SK-N-SH (cell line): ENCODE data around the gene SNRNP200. TPM values are rescaled to one million over a fixed set of nuclear protein-coding genes. Genes with fewer than 3 reads are reported as not detected.

Experiments used
- CTCF ChIA-PET: fragments of 300-600, 350-600 bp; formaldehyde crosslinking; extraction: SDS; loops from one replicate; lab custom pipeline; 2021; lab: Yijun Ruan, JAX
- POLR2A ChIA-PET: fragments of 350-600 bp; sonication (Branson Sonifier 250); formaldehyde crosslinking; extraction: SDS; loops from one replicate; lab custom pipeline; 2020; ENCODE audit warnings: antibody characterized with exemption, inconsistent platforms; lab: Yijun Ruan, JAX
- DNase-seq: peaks from one replicate; pipeline ENCODE4 v3.0.0; 2012
- H2AFZ ChIP-seq: fragments of 200-600 bp; sonication (generic); 2 replicates; pipeline ENCODE4 v1.8.1; 2016; ENCODE audit warnings: antibody characterized with exemption, mild to moderate bottlenecking, low read depth
- H3F3A ChIP-seq: fragments of 200-600 bp; sonication (generic); replicated peaks from 2 replicates; pipeline ENCODE3; 2016; ENCODE audit warnings: antibody characterized with exemption, mild to moderate bottlenecking; ENCODE audit not compliant: insufficient read depth
- H3K27ac ChIP-seq, 2 experiments: fragments of 200-500 bp in 1 of 2; fragments of 200-600 bp in 1 of 2; sonication (Bioruptor generic) in 1 of 2; sonication (generic), shearing (Covaris generic) in 1 of 2; 2 replicates each; pipeline versions ENCODE4 v1.5.1 to v1.6.1; 2014 to 2016; ENCODE audit warnings: low read depth in 2 of 2, inconsistent platforms in 1 of 2, low read length in 1 of 2, mild to moderate bottlenecking in 1 of 2, mixed read lengths in 1 of 2
- H3K27me3 ChIP-seq: fragments of 200-600 bp; sonication (generic), shearing (Covaris generic); 2 replicates; pipeline ENCODE4 v1.6.1; 2016; ENCODE audit warnings: mixed run types; ENCODE audit not compliant: insufficient read depth
- H3K36me3 ChIP-seq, 2 experiments: fragments of 200-500 bp in 1 of 2; fragments of 200-600 bp in 1 of 2; sonication (Bioruptor generic) in 1 of 2; sonication (generic) in 1 of 2; replicated peaks in 1 of 2; 2 replicates each; pipeline versions ENCODE3 to v1.5.1; 2014 to 2016; ENCODE audit warnings: low read length in 1 of 2, mild to moderate bottlenecking in 1 of 2; ENCODE audit not compliant: insufficient read depth in 2 of 2, control insufficient read depth in 1 of 2
- H3K4me1 ChIP-seq, 2 experiments: fragments of 200-500 bp in 1 of 2; fragments of 200-600 bp in 1 of 2; sonication (Bioruptor generic) in 1 of 2; sonication (generic), shearing (Covaris generic) in 1 of 2; 2 replicates each; pipeline versions ENCODE4 v1.5.1 to v1.6.1; 2014 to 2016; ENCODE audit warnings: low read depth in 1 of 2, low read length in 1 of 2, mixed run types in 1 of 2; ENCODE audit not compliant: insufficient read depth in 2 of 2, control insufficient read depth in 1 of 2
- H3K4me2 ChIP-seq: fragments of 200-600 bp; sonication (generic), shearing (Covaris generic); 2 replicates; pipeline ENCODE4 v1.6.1; 2017; ENCODE audit warnings: mixed run types
- H3K4me3 ChIP-seq, 2 experiments: fragments of 200-500 bp in 1 of 2; fragments of 200-600 bp in 1 of 2; sonication (Bioruptor generic) in 1 of 2; sonication (generic), shearing (Covaris generic) in 1 of 2; 2 replicates each; pipeline versions ENCODE4 v1.5.1 to v1.8.1; 2014 to 2016; ENCODE audit warnings: low read depth in 2 of 2, inconsistent platforms in 1 of 2, low read length in 1 of 2, mild to moderate bottlenecking in 1 of 2, mixed read lengths in 1 of 2, moderate library complexity in 1 of 2
- H3K79me2 ChIP-seq: fragments of 200-600 bp; sonication (generic); 2 replicates; pipeline ENCODE4 v1.8.1; 2017; ENCODE audit warnings: mild to moderate bottlenecking; ENCODE audit not compliant: insufficient read depth
- H3K9ac ChIP-seq: fragments of 200-600 bp; sonication (generic); 2 replicates; pipeline ENCODE4 v1.6.1; 2017; ENCODE audit warnings: mixed run types
- H3K9me2 ChIP-seq: fragments of 200-600 bp; sonication (generic); 2 replicates; pipeline ENCODE4 v1.6.1; 2017; ENCODE audit warnings: mixed run types
- H3K9me3 ChIP-seq: fragments of 200-600 bp; sonication (generic); 2 replicates; pipeline ENCODE4 v1.6.1; 2017; ENCODE audit warnings: mixed run types, mild to moderate bottlenecking, moderate library complexity
- H4K20me1 ChIP-seq: fragments of 200-600 bp; sonication (generic); 2 replicates; pipeline ENCODE4 v1.6.1; 2017; ENCODE audit warnings: mild to moderate bottlenecking, mixed run types; ENCODE audit not compliant: insufficient read depth
- ELF1 ChIP-seq: IDR thresholded peaks from 2 replicates; pipeline ENCODE4 v1.4.0; 2012
- EP300 ChIP-seq, 2 experiments: IDR thresholded peaks; 2 replicates each; pipeline versions ENCODE4 v1.4.0 to v1.6.1; 2012; ENCODE audit warnings: borderline replicate concordance in 1 of 2, low read depth in 1 of 2, low read length in 1 of 2
- FOSL2 ChIP-seq: IDR thresholded peaks from 2 replicates; pipeline ENCODE4 v1.4.0; 2012; ENCODE audit warnings: low read depth, mild to moderate bottlenecking, moderate library complexity, borderline replicate concordance
- GATA2 ChIP-seq: sonication (generic); formaldehyde crosslinking; IDR thresholded peaks from 2 replicates; pipeline ENCODE4 v1.5.0; 2020; ENCODE audit warnings: mild to moderate bottlenecking, missing genetic modification reagents
- IRF3 ChIP-seq: fragments of 150-350 bp; IDR thresholded peaks from 2 replicates; pipeline ENCODE4 v1.6.1; 2016; ENCODE audit warnings: mild to moderate bottlenecking, low read depth, low read length
- JUND ChIP-seq: IDR thresholded peaks from 2 replicates; pipeline ENCODE4 v1.4.0; 2012
- POLR2AphosphoS5 ChIP-seq: IDR thresholded peaks from 2 replicates; pipeline ENCODE4 v1.6.1; 2012; ENCODE audit warnings: low read depth, low read length
- RAD21 ChIP-seq: IDR thresholded peaks from 2 replicates; pipeline ENCODE4 v1.6.1; 2012; ENCODE audit warnings: mild to moderate bottlenecking, low read length
- RCOR1 ChIP-seq: fragments of 150-350 bp; IDR thresholded peaks from 2 replicates; pipeline ENCODE4 v1.6.1; 2017; ENCODE audit warnings: antibody characterized with exemption, low read length
- RFX5 ChIP-seq: IDR thresholded peaks from 2 replicates; pipeline ENCODE4 v1.6.1; 2012; ENCODE audit warnings: mild to moderate bottlenecking, improper control_type of control experiment, low read length
- RXRA ChIP-seq: IDR thresholded peaks from 2 replicates; pipeline ENCODE4 v1.4.0; 2012; ENCODE audit warnings: low read depth, mild to moderate bottlenecking, borderline replicate concordance
- SMC3 ChIP-seq: IDR thresholded peaks from 2 replicates; pipeline ENCODE4 v1.6.1; 2012; ENCODE audit warnings: low read depth, low read length, improper control_type of control experiment
- TAF1 ChIP-seq: IDR thresholded peaks from 2 replicates; pipeline ENCODE4 v1.6.1; 2012; ENCODE audit warnings: low read depth, mild to moderate bottlenecking, low read length, moderate library complexity, borderline replicate concordance
- USF1 ChIP-seq: IDR thresholded peaks from 2 replicates; pipeline ENCODE4 v1.4.0; 2012; ENCODE audit warnings: low read depth, borderline replicate concordance
- YY1 ChIP-seq: IDR thresholded peaks from 2 replicates; pipeline ENCODE4 v1.4.0; 2012; ENCODE audit warnings: low read depth, mild to moderate bottlenecking
- WGBS: methylation state at CpG from one replicate; pipeline ENCODE4 v1.1.6; 2017; ENCODE audit warnings: low lambda C conversion rate; 5-methylcytosine and 5-hydroxymethylcytosine counted together
- polyA plus RNA-seq, 3 experiments: library from polyadenylated mRNA; depleted of rRNA; stranded (reverse); fragments of >200 nt; gene quantifications; 2 replicates each; pipeline ENCODE4 v1.2.3, GENCODE V29; 2012
- TF ChIP-seq, protein P1 (sequence below): IDR thresholded peaks from 2 replicates; pipeline ENCODE4 v1.4.0; 2012; ENCODE audit warnings: low read depth
- TF ChIP-seq, protein P2 (sequence below): fragments of 200-600 bp; sonication (generic); IDR thresholded peaks from 2 replicates; pipeline ENCODE4 v1.6.1; 2017; ENCODE audit warnings: antibody characterized with exemption, mild to moderate bottlenecking, moderate library complexity
- TF ChIP-seq, protein P3 (sequence below): IDR thresholded peaks from 2 replicates; pipeline ENCODE4 v1.4.0; 2012; ENCODE audit warnings: low read depth, borderline replicate concordance
- TF ChIP-seq, protein P4 (sequence below): IDR thresholded peaks from 2 replicates; pipeline ENCODE4; 2012

The SNRNP200 gene
- polyA plus RNA-seq, 1 of the 3 experiments (the other 2 are of a cell fraction): 165 TPM

- no peaks in the 10 kb centered on the region for H3K27me3 ChIP-seq
- TF ChIP-seq, protein P1, sequence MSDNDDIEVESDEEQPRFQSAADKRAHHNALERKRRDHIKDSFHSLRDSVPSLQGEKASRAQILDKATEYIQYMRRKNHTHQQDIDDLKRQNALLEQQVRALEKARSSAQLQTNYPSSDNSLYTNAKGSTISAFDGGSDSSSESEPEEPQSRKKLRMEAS: no peak
- TF ChIP-seq SMC3: no peak
- TF ChIP-seq, protein P2, sequence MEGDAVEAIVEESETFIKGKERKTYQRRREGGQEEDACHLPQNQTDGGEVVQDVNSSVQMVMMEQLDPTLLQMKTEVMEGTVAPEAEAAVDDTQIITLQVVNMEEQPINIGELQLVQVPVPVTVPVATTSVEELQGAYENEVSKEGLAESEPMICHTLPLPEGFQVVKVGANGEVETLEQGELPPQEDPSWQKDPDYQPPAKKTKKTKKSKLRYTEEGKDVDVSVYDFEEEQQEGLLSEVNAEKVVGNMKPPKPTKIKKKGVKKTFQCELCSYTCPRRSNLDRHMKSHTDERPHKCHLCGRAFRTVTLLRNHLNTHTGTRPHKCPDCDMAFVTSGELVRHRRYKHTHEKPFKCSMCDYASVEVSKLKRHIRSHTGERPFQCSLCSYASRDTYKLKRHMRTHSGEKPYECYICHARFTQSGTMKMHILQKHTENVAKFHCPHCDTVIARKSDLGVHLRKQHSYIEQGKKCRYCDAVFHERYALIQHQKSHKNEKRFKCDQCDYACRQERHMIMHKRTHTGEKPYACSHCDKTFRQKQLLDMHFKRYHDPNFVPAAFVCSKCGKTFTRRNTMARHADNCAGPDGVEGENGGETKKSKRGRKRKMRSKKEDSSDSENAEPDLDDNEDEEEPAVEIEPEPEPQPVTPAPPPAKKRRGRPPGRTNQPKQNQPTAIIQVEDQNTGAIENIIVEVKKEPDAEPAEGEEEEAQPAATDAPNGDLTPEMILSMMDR: no peak
- no peak for TF ChIP-seq RXRA
- TF ChIP-seq RCOR1: no peak
- TF ChIP-seq IRF3: no peak
- TF ChIP-seq FOSL2: no peak
- no peak for TF ChIP-seq ELF1
- no peak for TF ChIP-seq YY1
- no peak for TF ChIP-seq TAF1
- TF ChIP-seq, protein P3, sequence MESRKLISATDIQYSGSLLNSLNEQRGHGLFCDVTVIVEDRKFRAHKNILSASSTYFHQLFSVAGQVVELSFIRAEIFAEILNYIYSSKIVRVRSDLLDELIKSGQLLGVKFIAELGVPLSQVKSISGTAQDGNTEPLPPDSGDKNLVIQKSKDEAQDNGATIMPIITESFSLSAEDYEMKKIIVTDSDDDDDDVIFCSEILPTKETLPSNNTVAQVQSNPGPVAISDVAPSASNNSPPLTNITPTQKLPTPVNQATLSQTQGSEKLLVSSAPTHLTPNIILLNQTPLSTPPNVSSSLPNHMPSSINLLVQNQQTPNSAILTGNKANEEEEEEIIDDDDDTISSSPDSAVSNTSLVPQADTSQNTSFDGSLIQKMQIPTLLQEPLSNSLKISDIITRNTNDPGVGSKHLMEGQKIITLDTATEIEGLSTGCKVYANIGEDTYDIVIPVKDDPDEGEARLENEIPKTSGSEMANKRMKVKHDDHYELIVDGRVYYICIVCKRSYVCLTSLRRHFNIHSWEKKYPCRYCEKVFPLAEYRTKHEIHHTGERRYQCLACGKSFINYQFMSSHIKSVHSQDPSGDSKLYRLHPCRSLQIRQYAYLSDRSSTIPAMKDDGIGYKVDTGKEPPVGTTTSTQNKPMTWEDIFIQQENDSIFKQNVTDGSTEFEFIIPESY: no peak
- TF ChIP-seq JUND: no peak
- TF ChIP-seq, protein P4, sequence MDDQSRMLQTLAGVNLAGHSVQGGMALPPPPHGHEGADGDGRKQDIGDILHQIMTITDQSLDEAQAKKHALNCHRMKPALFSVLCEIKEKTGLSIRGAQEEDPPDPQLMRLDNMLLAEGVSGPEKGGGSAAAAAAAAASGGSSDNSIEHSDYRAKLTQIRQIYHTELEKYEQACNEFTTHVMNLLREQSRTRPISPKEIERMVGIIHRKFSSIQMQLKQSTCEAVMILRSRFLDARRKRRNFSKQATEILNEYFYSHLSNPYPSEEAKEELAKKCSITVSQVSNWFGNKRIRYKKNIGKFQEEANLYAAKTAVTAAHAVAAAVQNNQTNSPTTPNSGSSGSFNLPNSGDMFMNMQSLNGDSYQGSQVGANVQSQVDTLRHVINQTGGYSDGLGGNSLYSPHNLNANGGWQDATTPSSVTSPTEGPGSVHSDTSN: no peak
- no peak for TF ChIP-seq RFX5
- no peak for TF ChIP-seq EP300 (IDR thresholded peaks at IDR 0.05; ENCODE audit: borderline replicate concordance in 1 of 2, low read depth in 1 of 2, low read length in 1 of 2)
- TF ChIP-seq GATA2 (CRISPR knock-in tag): no peak
- TF ChIP-seq RAD21: no peak
- TF ChIP-seq POLR2AphosphoS5: no peak
- TF ChIP-seq USF1: no peak
- no peaks in the 10 kb centered on the region for H3F3A ChIP-seq
- H3K9ac ChIP-seq: no peak overlapping the region
- WGBS: 88% methylated on average over 9 of the region's 9 CpGs
- CTCF ChIA-PET: interaction anchor here (0.7 to 1.5 kb wide), 2 partner anchors 11 to 20 kb away, joined by 3 to 5 read pairs; no protein-coding TSS in a partner anchor
- no peaks in the 10 kb centered on the region for H3K9me3 ChIP-seq
- H3K4me2 ChIP-seq: no peak overlapping the region
- H3K9me2 ChIP-seq: no peaks in the 10 kb centered on the region
- DNase-seq: no peak
- H3K79me2 ChIP-seq: no peaks in the 10 kb centered on the region
- H4K20me1 ChIP-seq: no peaks in the 10 kb centered on the region
- H3K4me1 ChIP-seq: no peaks in the 10 kb centered on the region; a peak in 1 of 4 replicates
- H3K27ac ChIP-seq: no peak overlapping the region
- POLR2A ChIA-PET: no interaction called here
- H2AFZ ChIP-seq: no peak overlapping the region
- H3K4me3 ChIP-seq: no peak overlapping the region
- no peaks in the 10 kb centered on the region for H3K36me3 ChIP-seq
Measured at GRCh38 chr2:96240341-96241038, 64.9 kb downstream of the SNRNP200 start.
